NCI-H510A treated with DMSO at 0.1 percent for 48 hours (cell line): ENCODE results near the gene TXNDC17.
"Not testable (repeated sequence)": the region's sequence is repeated elsewhere in the genome, so short reads cannot be mapped to it uniquely, and the experiment has no call there.

Experiments
- DNase-seq: peaks from one replicate; lab custom pipeline; 2025; lab: John Stamatoyannopoulos, UW

The TXNDC17 gene

GRCh38 chr17:6637458-6637840 is 3.4 kb upstream of the TXNDC17 start:
- DNase-seq, result no peak

- no peak for DNase-seq
These were observed 2.6 kb upstream of the TXNDC17 start for GRCh38 chr17:6638046-6638908.

GRCh38 chr17:6639014-6639585 is 1.8 kb upstream of the TXNDC17 start:
- no peak for DNase-seq

- DNase-seq, result no peak
These were observed 999 bp upstream of the TXNDC17 start for GRCh38 chr17:6639586-6640535.

- peak; percentile 57 for DNase-seq
These were observed 495 bp downstream of the TXNDC17 start for GRCh38 chr17:6641247-6641863.

GRCh38 chr17:6642592-6642991 is 1.7 kb downstream of the TXNDC17 start:
- no peak for DNase-seq

- DNase-seq, result no peak
These were observed 2.7 kb downstream of the TXNDC17 start for GRCh38 chr17:6643451-6644125.

- peak; percentile 32 for DNase-seq
These were observed 7.3 kb downstream of the TXNDC17 start for GRCh38 chr17:6648181-6648580.

GRCh38 chr17:6651354-6651918 is 10.6 kb downstream of the TXNDC17 start, which contains the start of the genes C17orf100 and MED31:
Gene C17orf100, plus strand, starts transcription at chr17:6651762. Its CDS starts 152 bp downstream, at chr17:6651914.
Gene MED31, minus strand, starts transcription at chr17:6651605. Its CDS starts 77 bp downstream, at chr17:6651528.
- DNase-seq, result peak; percentile 88

GRCh38 chr17:6651919-6652452 is 11.1 kb downstream of the TXNDC17 start:
- DNase-seq, result peak; percentile 20

GRCh38 chr17:6654841-6655731 is 14.2 kb downstream of the TXNDC17 start:
- peak; percentile 61 for DNase-seq

GRCh38 chr17:6655732-6656361 is 15.0 kb downstream of the TXNDC17 start:
- DNase-seq, result not testable (repeated sequence)

- DNase-seq, result not testable (repeated sequence)
These were observed 16.2 kb downstream of the TXNDC17 start for GRCh38 chr17:6656797-6657632.

- DNase-seq, result no peak
These were observed 16.9 kb downstream of the TXNDC17 start for GRCh38 chr17:6657633-6658287.

GRCh38 chr17:6658411-6658810 is 17.6 kb downstream of the TXNDC17 start:
- not testable (repeated sequence) for DNase-seq

- DNase-seq, result no peak
These were observed 19.2 kb downstream of the TXNDC17 start for GRCh38 chr17:6660101-6660500.

- DNase-seq, result no peak
These were observed 20.1 kb downstream of the TXNDC17 start for GRCh38 chr17:6660805-6661463.
